K562 (cell line): ENCODE data around the gene GNAS-AS1. TPM values are rescaled to one million over a fixed set of nuclear protein-coding genes. Genes with fewer than 3 reads are reported as not detected.
A peak's percentile ranks its signal among the peaks of the same experiment; 100 is the strongest.

Experiments
- ATAC-seq: fragments of 200-7000 bp; cut with Tn5 transposase; 3 replicates; pipeline ENCODE4 v1.9.1; 2020; ENCODE audit warnings: moderate library complexity
- BruUV-seq: library from RNA; stranded (reverse); fragments of 400-500 nt; replicated peaks from 2 replicates; lab custom pipeline; 2021; lab: Mats Ljungman, UMichigan
- CTCF ChIA-PET: fragments of 300-600 bp; formaldehyde crosslinking; extraction: SDS; loops from one replicate; lab custom pipeline; 2021; ENCODE audit warnings: low intra/inter-chr PET ratio; lab: Yijun Ruan, JAX
- POLR2A ChIA-PET: fragments of 300-600, 350-650 bp; sonication (Branson Sonifier 250); formaldehyde crosslinking; extraction: SDS; loops from one replicate; lab custom pipeline; 2021; ENCODE audit warnings: antibody characterized with exemption, inconsistent platforms; lab: Yijun Ruan, JAX
- DNase-seq, 4 experiments: peaks; one replicate each; pipeline versions ENCODE4 v3.0.0 to v3.0.0-alpha.2; 2011 to 2018; ENCODE audit warnings: low spot score in 3 of 4, mixed read lengths in 3 of 4; ENCODE audit errors: extremely low read depth in 1 of 4
- FAIRE-seq: peaks from 2 replicates; lab custom pipeline; 2011; peaks lifted over from hg19 to GRCh38; lab: Jason Lieb, UNC
- H2AFZ ChIP-seq: 2 replicates; pipeline ENCODE4 v1.6.0; 2011; ENCODE audit warnings: low read depth, low read length, control low read depth, inconsistent platforms
- H3K27ac ChIP-seq: fragments of 200-600 bp; 3 replicates; pipeline ENCODE4 v1.8.0; 2011; ENCODE audit warnings: low read depth, mild to moderate bottlenecking, control low read depth, inconsistent platforms, low read length, moderate library complexity, mixed read lengths; ENCODE audit errors: extremely low read depth
- H3K27me3 ChIP-seq, 2 experiments: fragments of 300-600 bp in 1 of 2; 2 replicates in 1 of 2; 3 replicates in 1 of 2; pipeline versions ENCODE4 v1.6.0 to v1.8.0; 2011; ENCODE audit warnings: inconsistent platforms in 2 of 2, low read length in 2 of 2, mild to moderate bottlenecking in 1 of 2, mixed read lengths in 1 of 2, moderate library complexity in 1 of 2; ENCODE audit not compliant: control insufficient read depth in 2 of 2, insufficient read depth in 2 of 2
- H3K36me3 ChIP-seq: fragments of 300-600 bp; 3 replicates; pipeline ENCODE4 v1.8.0; 2011; ENCODE audit warnings: mild to moderate bottlenecking, low read length, inconsistent platforms; ENCODE audit not compliant: control insufficient read depth, insufficient read depth
- H3K4me1 ChIP-seq, 2 experiments: fragments of 200-600 bp in 1 of 2; replicated peaks in 1 of 2; 2 replicates in 1 of 2; 3 replicates in 1 of 2; pipeline versions ENCODE4 v1.5.1 to v1.8.0; 2011; ENCODE audit warnings: inconsistent platforms in 2 of 2, low read length in 2 of 2, mild to moderate bottlenecking in 1 of 2, mixed read lengths in 1 of 2, moderate library complexity in 1 of 2; ENCODE audit not compliant: control insufficient read depth in 2 of 2, insufficient read depth in 2 of 2
- H3K4me2 ChIP-seq: 2 replicates; pipeline ENCODE4 v1.6.1; 2011; ENCODE audit warnings: low read length, control low read depth, inconsistent platforms, mixed read lengths; ENCODE audit not compliant: insufficient read depth
- H3K4me3 ChIP-seq: fragments of 200-600 bp; sonication (generic), shearing (Covaris generic); 2 replicates; pipeline ENCODE4 v1.5.1; 2016; ENCODE audit warnings: control low read depth, inconsistent platforms
- H3K79me2 ChIP-seq: fragments of 200-600 bp; 3 replicates; pipeline ENCODE4 v1.8.0; 2011; ENCODE audit warnings: low read length, inconsistent platforms; ENCODE audit not compliant: control insufficient read depth, insufficient read depth
- H3K9ac ChIP-seq, 2 experiments: 2 replicates each; pipeline versions ENCODE4 v1.6.0 to v1.6.1; 2011; ENCODE audit warnings: low read depth in 2 of 2, low read length in 2 of 2, control low read depth in 1 of 2, inconsistent platforms in 1 of 2, mild to moderate bottlenecking in 1 of 2, mixed read lengths in 1 of 2; ENCODE audit not compliant: insufficient read depth in 1 of 2
- H3K9me1 ChIP-seq: one replicate; pipeline ENCODE4 v1.6.0; 2011; ENCODE audit warnings: inconsistent platforms, mild to moderate bottlenecking, low read length, moderate library complexity; ENCODE audit not compliant: control insufficient read depth, insufficient read depth
- H3K9me3 ChIP-seq: replicated peaks from 2 replicates; pipeline ENCODE4 v1.5.1; 2011; ENCODE audit warnings: low read depth, low read length, inconsistent platforms; ENCODE audit not compliant: control insufficient read depth, insufficient read depth
- H4K20me1 ChIP-seq: replicated peaks from 2 replicates; pipeline ENCODE4 v1.6.1; 2011; ENCODE audit warnings: low read length, inconsistent platforms, mixed read lengths; ENCODE audit not compliant: control insufficient read depth, insufficient read depth
- CTCF ChIP-seq, 3 experiments: IDR thresholded peaks in 2 of 3; conservative IDR thresholded peaks in 1 of 3; 2 replicates each; pipeline ENCODE4 v1.5.1; 2011 to 2012; ENCODE audit warnings: low read length in 3 of 3, mild to moderate bottlenecking in 3 of 3, control low read depth in 2 of 3, improper control_type of control experiment in 1 of 3, inconsistent platforms in 1 of 3, low read depth in 1 of 3, mixed read lengths in 1 of 3, moderate library complexity in 1 of 3; ENCODE audit not compliant: insufficient read depth in 2 of 3
- MAFK ChIP-seq: IDR thresholded peaks from 2 replicates; pipeline ENCODE4 v1.6.1; 2011; ENCODE audit warnings: low read length, improper control_type of control experiment
- RAD21 ChIP-seq, 2 experiments: fragments of 250-450 bp in 1 of 2; fragments of 450-650 bp in 1 of 2; sonication (Bioruptor Pico) in 1 of 2; formaldehyde crosslinking in 1 of 2; IDR thresholded peaks in 1 of 2; conservative IDR thresholded peaks in 1 of 2; 2 replicates each; pipeline versions ENCODE4 v1.4.0 to v1.8.0; 2020 to 2022; ENCODE audit warnings: mild to moderate bottlenecking in 2 of 2, moderate library complexity in 1 of 2
- SRSF3 ChIP-seq: fragments of 200-400 bp; formaldehyde crosslinking; IDR thresholded peaks from 2 replicates; pipeline ENCODE4 v1.6.1; 2016; ENCODE audit warnings: mild to moderate bottlenecking, low read length, moderate library complexity; ENCODE audit not compliant: insufficient read depth
- ZNF232 ChIP-seq: sonication (generic); formaldehyde crosslinking; IDR thresholded peaks from 2 replicates; pipeline ENCODE4 v1.8.0; 2022; ENCODE audit warnings: mild to moderate bottlenecking, missing genetic modification reagents
- ZNF277 ChIP-seq: fragments of 250-450 bp; sonication (Bioruptor Pico); IDR thresholded peaks from 2 replicates; pipeline ENCODE4 v1.8.0; 2022; ENCODE audit warnings: inconsistent platforms, mild to moderate bottlenecking, moderate library complexity, borderline replicate concordance
- ZNF584 ChIP-seq: fragments of 200-800 bp; sonication (Bioruptor generic); IDR thresholded peaks from 2 replicates; pipeline ENCODE4 v1.6.1; 2016; ENCODE audit warnings: low read depth, mild to moderate bottlenecking, missing genetic modification characterization, missing compliant biosample characterization
- ZNF696 ChIP-seq: fragments of 250-450 bp; sonication (Bioruptor Pico); conservative IDR thresholded peaks from 2 replicates; pipeline ENCODE4 v1.4.0; 2020; ENCODE audit warnings: mild to moderate bottlenecking, moderate library complexity
- WGBS: fragments of 100-300 bp; shearing (Covaris generic); methylation state at CpG from one replicate; pipeline ENCODE4 v1.1.6; 2016; ENCODE audit warnings: low coverage, mixed read lengths; ENCODE audit not compliant: insufficient coverage; ENCODE audit errors: missing lambda C conversion rate; 5-methylcytosine and 5-hydroxymethylcytosine counted together
- in situ Hi-C: fragments of 300-500 bp; cut with MboI; formaldehyde crosslinking; loops from 4 replicates; pipeline ENCODE4 v1.15.0; 2018; ENCODE audit warnings: inconsistent platforms, mixed read lengths
- intact Hi-C: fragments of 100-400 bp; cut with micrococcal nuclease; formaldehyde crosslinking; loops from 2 replicates; pipeline ENCODE4 v1.14.2; 2022
- polyA plus RNA-seq, 8 experiments: library from polyadenylated mRNA; depleted of rRNA in 4 of 8; stranded (reverse) in 5 of 8; unstranded in 3 of 8; fragments of >200 nt; fragmentation: Nextera tagmentation in 2 of 8; fragmentation: Illumina TruSeq in 1 of 8; extraction: Ambion mirVana in 2 of 8; extraction: Trizol in 1 of 8; gene quantifications; 2 replicates each; pipeline versions ENCODE4 v1.2.1 to v1.2.3, GENCODE V29; 2011 to 2014; ENCODE audit warnings: inconsistent platforms in 1 of 8, missing spikeins in 1 of 8
- total RNA-seq, 7 experiments: library from RNA; depleted of rRNA in 6 of 7; stranded (reverse); fragments of >200 nt in 6 of 7; fragmentation: Illumina TruSeq in 2 of 7; extraction: Trizol in 2 of 7; gene quantifications; 2 replicates each; pipeline versions ENCODE4 v1.2.1 to v1.2.3, GENCODE V29; 2011 to 2021; ENCODE audit warnings: low replicate concordance in 1 of 7

The GNAS-AS1 gene
- total and polyA plus RNA-seq, 9 of the 15 experiments (the other 6 are each of a cell fraction or from before 2014, with no cell fraction given) = 0.04 to 2.5 (median 0.25) TPM

GRCh38 chr20:58822748-58823730 lies 27.7 kb downstream of the GNAS-AS1 start:
- no peak for FAIRE-seq
- Histone ChIP-seq H3K27me3 (peaks cover 4 to 42% of the 10 kb centered on the region in 2 experiments; a peak in 3 of 5 replicates), H3K9me3 (no peaks in the 10 kb centered on the region), H3K79me2 (no peaks in the 10 kb centered on the region), H3K9me1 (no peaks in the 10 kb centered on the region), H2AFZ (no peak overlapping the region), H4K20me1 (no peaks in the 10 kb centered on the region), H3K9ac (no peak overlapping the region), H3K4me2 (no peak overlapping the region), H3K4me3 (no peak overlapping the region), H3K4me1 (no peaks in the 10 kb centered on the region), H3K36me3 (no peaks in the 10 kb centered on the region), H3K27ac (no peak overlapping the region)
- in situ Hi-C loops (loop anchor here (10.0 to 25.0 kb wide), 2 partner anchors 348 to 586 kb away; partner anchors contain the start of gene ANKRD60), intact Hi-C loops (no loop called here)
- no peak for TF ChIP-seq ZNF584 (CRISPR knock-in tag)
- TF ChIP-seq ZNF232 = no peak
- no TSS peak for BruUV-seq
- 11% methylated on average over 21 of the region's 26 CpGs for WGBS
- ChIA-PET CTCF (no interaction called here), POLR2A (interaction anchor here (0.8 kb wide), 1 partner anchor 16 kb away, joined by 5 read pairs; no protein-coding TSS in a partner anchor)
- no peak for DNase-seq
- no peak for ATAC-seq

GRCh38 chr20:58822149-58822548 lies 28.6 kb downstream of the GNAS-AS1 start:
- in situ Hi-C loops = loop anchor here (10.0 to 25.0 kb wide), 2 partner anchors 347 to 585 kb away; partner anchors contain the start of gene ANKRD60
- no peak overlapping the region for H2AFZ ChIP-seq
- no peaks in the 10 kb centered on the region for H3K4me1 ChIP-seq
- H3K9me1 ChIP-seq = no peaks in the 10 kb centered on the region
- no peak overlapping the region for H3K4me2 ChIP-seq
- H3K27me3 ChIP-seq = peaks cover 4 to 51% of the 10 kb centered on the region in 2 experiments; a peak in 3 of 5 replicates
- FAIRE-seq (no peak), DNase-seq (peak; percentile 43 to 66 (median 58)), ATAC-seq (peak; percentile 95)
- H3K79me2 ChIP-seq = no peaks in the 10 kb centered on the region
- H3K36me3 ChIP-seq = no peaks in the 10 kb centered on the region
- no peak overlapping the region for H3K9ac ChIP-seq
- H3K4me3 ChIP-seq = no peak overlapping the region
- intact Hi-C loops = no loop called here
- WGBS = 6% methylated on average over 8 of the region's 8 CpGs
- H3K9me3 ChIP-seq = no peaks in the 10 kb centered on the region
- ChIA-PET CTCF (no interaction called here), POLR2A (interaction anchor here (0.8 kb wide), 3 partner anchors 13 to 616 kb away, joined by 3 to 5 read pairs (median 4); no protein-coding TSS in a partner anchor)
- H3K27ac ChIP-seq = no peak overlapping the region
- BruUV-seq = no TSS peak
- H4K20me1 ChIP-seq = no peaks in the 10 kb centered on the region
- TF ChIP-seq MAFK (no peak), ZNF696 (no peak), SRSF3 (no peak), ZNF277 (CRISPR knock-in tag) (no peak), CTCF (IDR thresholded peaks at IDR 0.05 in 2 of 3, conservative IDR thresholded peaks at IDR 0.05 in 1 of 3; ENCODE audit: insufficient read depth in 2 of 3, low read depth in 1 of 3, low read length in 3 of 3) (peak; percentile 60 to 66 (median 65)), RAD21 (CRISPR knock-in tag; conservative IDR thresholded peaks at IDR 0.05 in 1 of 2, IDR thresholded peaks at IDR 0.05 in 1 of 2) (peak in 1 of 2 experiments; percentile 51; a peak in 2 of 4 replicates)
